NCI-H1048 (cell line): ENCODE data around the gene TTC38.

Source experiments
- DNase-seq: peaks from one replicate; lab custom pipeline; 2025; lab: John Stamatoyannopoulos, UW

Gene TTC38

DNA sequence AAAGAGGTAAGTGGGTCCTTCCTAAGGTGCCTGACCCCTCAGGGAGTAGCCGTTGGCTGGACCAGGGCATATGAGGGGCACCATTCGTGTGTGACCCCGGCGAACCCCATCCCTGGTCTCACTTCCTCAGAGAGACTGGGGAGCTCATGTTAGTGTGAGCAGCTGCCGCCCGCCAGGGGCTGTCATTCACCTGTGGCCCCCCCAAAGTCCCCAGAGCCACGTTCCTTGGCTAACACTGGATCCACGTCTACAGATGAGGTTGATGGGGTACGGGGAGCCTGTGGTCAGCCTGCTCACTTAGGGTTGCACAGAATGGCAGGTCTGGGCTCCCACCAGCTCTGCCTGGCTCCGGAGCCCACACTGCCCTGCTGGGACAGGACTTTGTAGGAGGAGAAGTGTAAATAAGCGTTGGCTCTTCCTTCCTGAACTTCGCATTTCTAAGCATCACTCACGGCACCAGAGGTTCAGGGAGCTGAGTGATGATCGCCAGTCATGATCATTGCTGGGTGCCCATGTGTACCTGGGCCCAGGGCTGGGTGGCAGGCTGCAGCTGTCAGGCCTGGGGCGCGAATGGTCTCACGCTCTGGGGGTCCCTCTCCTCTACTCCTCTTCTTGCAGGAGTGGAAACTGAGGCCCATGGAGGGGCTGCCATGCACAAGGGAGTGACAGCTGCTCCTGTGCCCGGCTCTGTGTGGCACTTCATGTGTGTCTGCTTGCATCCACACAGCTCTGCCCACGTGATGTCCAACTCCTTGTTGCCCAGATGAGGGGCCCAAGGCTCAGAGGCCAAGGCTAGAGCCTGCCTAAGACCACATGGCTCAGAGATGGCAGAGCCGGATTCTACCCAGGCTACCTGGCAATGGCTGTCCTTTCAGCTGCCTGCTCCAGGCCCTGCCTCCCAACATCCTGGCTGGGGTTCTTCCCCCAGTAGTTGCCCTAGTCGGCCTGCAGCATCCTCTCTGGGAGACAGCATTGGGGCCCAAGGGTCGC is 11.1 kb downstream of the TTC38 start:
- DNase-seq, result no peak

DNA sequence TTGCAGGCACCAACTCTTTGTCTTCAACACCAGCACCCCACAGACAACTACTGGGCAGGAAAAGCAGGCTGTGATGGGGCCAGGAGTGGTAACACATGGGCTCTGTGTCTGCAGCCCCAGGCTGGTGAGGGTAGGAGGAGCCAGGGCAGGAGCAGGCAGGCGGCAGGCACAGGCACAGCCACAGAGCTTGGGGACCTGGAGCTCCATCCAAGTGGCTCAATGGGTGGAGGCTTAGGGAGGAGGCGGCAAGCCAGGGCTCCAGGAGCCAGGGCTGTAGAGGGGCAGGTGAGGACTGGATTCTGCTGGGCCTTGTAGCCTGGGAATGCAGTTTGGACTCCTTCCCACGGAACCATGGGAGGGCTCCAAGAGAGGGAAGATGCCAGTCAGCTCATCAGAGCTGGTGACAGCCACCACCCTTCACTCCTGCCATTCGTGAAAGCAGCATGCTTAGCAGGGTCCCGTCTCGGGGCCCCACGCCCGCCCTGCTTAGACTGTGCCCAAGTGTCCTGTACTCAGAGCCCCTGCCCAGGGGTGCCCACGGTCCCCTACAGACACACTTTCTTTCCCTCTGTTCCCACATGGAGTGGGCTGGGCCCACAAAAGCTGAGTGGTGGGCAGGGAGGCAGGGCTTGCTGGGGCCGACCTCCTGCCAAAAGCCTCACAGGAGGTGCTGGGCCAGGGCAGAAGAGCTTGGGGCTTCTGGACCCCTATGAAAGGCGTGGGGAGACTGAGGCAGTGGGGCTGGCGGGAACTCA is 12.4 kb downstream of the TTC38 start:
- DNase-seq, result no peak

GRCh38 chr22:46280999-46281623 is 13.3 kb downstream of the TTC38 start:
- DNase-seq, result no peak

DNA sequence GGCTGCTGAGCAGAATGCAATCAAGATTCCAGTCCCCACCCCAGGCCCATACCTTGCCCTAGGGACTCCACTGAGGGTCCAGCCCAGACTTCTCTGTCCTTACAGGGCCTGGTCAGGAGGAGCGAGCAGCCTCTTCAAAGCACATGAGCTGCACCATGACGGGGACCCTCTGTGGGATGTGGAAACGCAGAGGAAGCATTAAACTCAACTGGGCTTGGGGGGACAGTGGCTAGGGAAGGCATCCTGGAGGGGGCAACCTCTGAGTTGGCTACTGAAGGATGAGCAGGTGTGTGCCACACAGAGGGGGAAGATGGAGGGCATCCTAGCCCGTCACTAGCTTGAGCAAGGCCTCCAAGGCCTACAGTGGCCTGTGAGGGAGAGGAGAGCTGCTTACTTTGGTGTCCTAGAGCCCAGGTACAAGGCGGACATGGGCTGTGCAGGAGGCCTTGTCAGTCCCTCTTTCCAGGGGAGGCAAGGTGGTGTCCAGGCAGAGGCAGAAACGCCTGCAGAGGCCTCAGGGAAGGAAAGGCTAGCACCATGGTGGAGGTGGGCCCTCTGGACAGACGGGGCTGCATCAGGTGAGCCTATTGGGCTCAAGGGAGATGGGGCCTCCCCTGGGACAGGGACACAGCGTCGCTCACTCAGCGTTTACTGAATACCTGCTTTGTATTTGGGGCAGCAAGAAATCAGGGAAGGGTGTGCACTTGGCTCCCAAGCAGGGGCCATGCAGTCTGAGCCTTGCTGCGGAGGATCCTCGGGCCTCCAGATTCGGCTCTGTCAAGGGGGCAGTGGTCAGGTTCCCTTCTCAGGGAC is 14.3 kb downstream of the TTC38 start:
- no peak for DNase-seq

GRCh38 chr22:46286006-46286405 is 18.2 kb downstream of the TTC38 start:
- DNase-seq, result no peak

GRCh38 chr22:46286941-46287872 is 19.4 kb downstream of the TTC38 start:
- DNase-seq, result no peak

DNA sequence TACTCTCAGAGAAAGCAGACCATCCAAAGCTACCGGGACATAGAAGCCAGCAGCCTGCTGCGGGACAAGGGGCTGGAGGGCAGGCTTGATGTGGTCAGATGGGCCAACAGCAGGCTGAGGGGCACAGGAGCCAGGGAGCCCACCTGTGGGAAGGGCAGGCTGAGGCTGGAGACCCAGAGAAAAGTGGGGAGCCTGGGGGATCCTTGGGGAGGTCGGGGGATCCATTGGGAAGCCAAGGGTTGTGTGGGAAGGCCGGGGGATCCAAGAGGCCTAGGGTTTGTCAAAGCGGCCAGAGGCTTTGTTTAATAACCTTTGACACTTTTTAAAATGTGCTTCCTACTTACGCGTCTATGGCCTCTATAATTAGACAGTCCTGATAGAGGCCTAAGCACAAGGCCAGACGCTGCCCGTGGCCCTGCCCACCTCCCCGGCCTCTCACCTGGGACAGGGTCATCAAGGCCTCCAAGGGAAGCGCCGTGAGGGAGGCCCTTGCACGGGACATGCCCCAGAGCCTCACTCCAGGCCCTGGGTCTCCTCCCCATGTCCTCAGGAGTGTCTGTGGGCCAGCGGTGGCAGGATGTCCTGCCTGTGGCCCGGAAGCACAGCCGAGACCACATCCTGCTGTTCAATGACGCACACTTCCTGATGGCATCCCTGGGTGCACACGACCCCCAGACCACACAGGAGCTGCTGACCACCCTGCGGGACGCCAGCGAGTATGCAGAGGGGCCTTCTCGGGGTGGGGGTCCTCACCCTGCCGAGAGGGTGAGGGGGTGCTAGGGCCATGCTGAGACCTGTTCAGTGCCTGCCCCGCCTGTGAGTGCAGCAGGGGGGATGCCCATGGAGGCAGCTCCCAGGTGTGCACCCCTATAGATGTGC is 20.3 kb downstream of the TTC38 start:
- DNase-seq, result no peak

- DNase-seq, result no peak
These were observed 21.0 kb downstream of the TTC38 start for GRCh38 chr22:46288846-46289243.

- no peak for DNase-seq
These were observed 21.6 kb downstream of the TTC38 start for GRCh38 chr22:46289244-46289891.

- DNase-seq, result no peak
These were observed 22.5 kb downstream of the TTC38 start for GRCh38 chr22:46290121-46290842.

- no peak for DNase-seq
These were observed 23.3 kb downstream of the TTC38 start for GRCh38 chr22:46290843-46291785.

- no peak for DNase-seq
These were observed 24.4 kb downstream of the TTC38 start for GRCh38 chr22:46292173-46292572.

DNA sequence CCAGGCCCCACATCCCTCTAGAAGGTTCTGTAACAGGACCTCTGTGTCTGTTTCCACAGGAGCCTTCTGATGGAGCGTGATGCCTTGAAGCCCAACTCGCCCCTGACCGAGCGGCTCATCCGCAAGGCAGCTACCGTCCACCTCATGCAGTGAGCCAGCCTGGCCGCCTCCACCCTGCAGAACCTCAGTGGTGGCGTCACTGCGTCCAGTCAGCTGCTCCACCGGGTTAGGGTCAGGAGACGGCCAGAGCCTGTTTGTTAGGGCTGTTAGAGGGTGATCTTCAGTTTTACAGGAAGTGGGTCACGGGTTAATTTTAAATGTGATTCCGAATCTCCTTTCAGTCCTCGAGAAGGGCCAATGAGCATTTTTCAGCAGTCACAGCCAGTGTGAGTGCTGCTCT is 24.9 kb downstream of the TTC38 start:
- no peak for DNase-seq

GRCh38 chr22:46293577-46294260 is 25.9 kb downstream of the TTC38 start:
- no peak for DNase-seq

- no peak for DNase-seq
These were observed 27.0 kb downstream of the TTC38 start for GRCh38 chr22:46294784-46295183.

GRCh38 chr22:46295277-46295971 is 27.6 kb downstream of the TTC38 start:
- no peak for DNase-seq
